UCSD-AML1 (cell line): ENCODE data around the gene CTU2.
A peak's percentile ranks its signal among the peaks of the same experiment; 100 is the strongest.
"Not testable (repeated sequence)": the region's sequence is repeated elsewhere in the genome, so short reads cannot be mapped to it uniquely, and the experiment has no call there.

ENCODE experiments used
- DNase-seq: peaks from one replicate; lab custom pipeline; 2025; ENCODE audit not compliant: unreplicated experiment; lab: John Stamatoyannopoulos, UW

CTU2 gene

DNA sequence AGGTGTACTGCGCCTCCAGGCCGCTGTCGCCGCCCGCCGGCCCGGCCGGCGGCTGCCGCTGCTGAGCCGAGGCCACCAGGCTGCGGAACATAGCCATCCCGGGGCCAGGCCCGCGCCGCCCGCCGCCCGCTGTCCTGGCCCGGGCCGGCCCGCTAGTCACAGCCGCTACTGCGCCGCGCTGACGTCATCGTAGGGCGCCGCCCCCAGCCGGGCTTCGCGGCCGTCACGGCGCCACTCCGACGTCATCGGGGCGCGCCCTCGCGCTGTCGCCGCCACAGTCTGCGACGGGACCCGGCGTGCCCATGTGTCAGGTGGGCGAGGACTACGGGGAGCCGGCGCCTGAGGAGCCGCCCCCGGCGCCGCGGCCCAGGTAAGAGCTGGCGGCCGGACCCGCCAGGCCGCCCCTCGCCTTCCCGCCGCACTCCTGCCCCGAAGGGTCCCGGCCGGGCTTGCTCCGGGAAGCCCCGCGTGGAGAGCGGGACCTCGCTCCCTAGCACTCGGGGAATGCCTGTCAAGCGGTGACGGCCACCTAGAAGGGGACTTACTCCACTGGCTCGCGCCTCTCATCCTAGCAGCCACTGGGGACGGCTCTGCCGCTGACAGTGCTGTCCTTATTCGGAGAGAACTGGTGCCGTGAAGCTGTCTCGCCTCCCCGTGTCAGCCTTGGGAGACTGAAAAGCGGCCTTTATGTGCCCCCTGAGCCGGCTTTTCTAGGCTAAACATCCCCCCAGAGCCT, at the start of gene CTU2, which contains the start of gene RNF166:
TSS of gene CTU2 (plus strand) at position 275 of the 736 bp plus-strand sequence. CDS start at position 303, 28 bp downstream.
TSS of gene RNF166 (minus strand) at position 180 of the 736 bp plus-strand sequence. CDS start at position 97, 83 bp downstream.
- DNase-seq = peak; percentile 91

- no peak for DNase-seq
Measured at GRCh38 chr16:88657371-88657770, 48.9 kb upstream of the CTU2 start.

DNA sequence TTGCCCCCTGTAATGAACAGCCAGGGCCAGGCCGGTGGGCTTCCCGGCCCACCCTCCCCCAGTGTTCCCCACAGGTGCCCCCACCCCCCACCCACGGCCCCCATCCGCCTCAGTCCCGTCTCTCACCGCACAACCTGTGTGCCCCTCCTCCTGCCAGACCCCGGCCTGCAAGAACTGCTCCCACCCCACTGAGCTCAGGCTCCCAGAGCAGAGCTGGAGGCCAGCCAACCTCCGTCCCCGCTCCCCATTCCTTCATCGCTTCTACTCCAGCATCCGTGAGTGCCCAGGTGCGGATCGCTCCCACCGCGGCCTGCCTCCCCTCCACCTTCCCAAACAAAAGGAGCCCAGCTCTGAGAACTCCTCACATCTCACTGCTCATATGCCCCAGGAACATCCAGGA, 47.6 kb upstream of the CTU2 start:
- no peak for DNase-seq

DNA sequence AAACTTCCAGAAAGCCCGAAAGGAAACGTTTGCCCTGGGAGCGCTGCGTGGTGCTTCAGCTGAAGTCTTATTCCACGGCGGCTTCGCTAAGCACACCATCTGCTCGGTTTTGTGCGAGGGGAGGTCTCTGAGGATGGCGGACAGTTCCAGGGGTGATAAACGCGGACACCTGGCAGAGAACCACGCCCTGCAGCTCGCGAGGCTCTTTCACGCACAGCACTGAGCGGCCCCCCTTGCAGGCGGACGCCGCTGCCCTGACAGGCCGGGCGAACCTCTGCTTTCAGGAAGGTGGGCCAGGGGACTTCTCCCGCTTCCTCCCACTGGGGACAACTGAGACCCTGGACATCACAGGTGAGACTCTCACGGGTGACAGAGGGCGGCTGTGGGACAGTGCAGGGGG, 47.1 kb upstream of the CTU2 start:
- no peak for DNase-seq

GRCh38 chr16:88661468-88661867, 44.8 kb upstream of the CTU2 start:
- DNase-seq = no peak

DNA sequence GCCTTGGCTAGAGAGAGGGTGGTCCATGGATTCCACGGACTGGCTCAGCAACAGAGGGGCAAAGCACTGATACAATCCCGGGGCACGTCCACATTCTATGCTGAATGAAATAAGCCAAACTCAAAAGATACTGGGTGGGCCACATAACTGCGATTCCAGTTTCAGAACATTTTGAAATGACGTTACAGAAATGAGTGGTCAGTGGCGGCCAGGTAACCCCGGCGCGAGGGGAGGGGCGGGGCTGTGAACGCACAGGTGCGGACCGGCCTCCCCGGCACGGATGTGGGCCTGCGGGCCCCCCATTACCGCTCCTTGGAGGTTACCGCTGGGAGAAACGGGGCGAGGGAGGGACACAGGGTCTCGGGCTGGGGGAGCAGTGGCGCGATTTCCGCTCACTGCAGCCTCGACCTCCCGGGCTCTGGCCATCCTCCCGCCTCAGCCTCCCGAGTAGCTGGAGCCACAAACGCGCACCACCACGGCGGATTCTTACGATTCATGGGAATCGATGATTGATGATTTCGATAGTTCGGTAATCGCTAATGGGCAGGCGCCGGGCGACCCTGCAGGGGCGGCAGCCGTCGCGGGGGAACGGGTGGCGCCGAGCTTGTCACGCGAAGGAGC, 44.0 kb upstream of the CTU2 start:
- no peak for DNase-seq

GRCh38 chr16:88662843-88663606, 43.3 kb upstream of the CTU2 start, which contains the start of gene MVD:
Gene MVD (minus strand): TSS chr16:88663091. CDS start chr16:88663080, 11 bp downstream.
- peak; percentile 98 for DNase-seq

GRCh38 chr16:88665148-88665547, 41.2 kb upstream of the CTU2 start:
- DNase-seq = no peak

DNA sequence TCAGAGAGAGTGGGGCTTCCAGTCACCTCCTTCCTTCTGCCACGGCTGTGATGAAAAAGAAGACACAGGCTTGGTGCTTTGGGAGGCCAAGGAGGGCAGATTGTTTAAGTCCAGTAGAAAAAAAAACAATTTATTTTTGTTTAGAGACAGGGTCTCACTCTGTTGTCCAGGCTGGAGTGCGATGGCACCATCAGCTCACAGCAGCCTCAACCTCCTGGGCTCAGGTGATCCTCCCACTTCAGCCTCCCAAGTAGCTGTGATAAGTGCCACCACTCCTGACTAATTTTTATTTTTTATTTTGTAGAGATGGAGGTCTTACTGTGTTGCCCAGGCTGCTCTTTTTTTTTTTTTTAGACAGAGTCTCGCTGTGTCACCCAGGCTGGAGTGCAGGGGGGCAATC, 40.7 kb upstream of the CTU2 start:
- DNase-seq = no peak

GRCh38 chr16:88667461-88667860, 38.8 kb upstream of the CTU2 start:
- DNase-seq = no peak

DNA sequence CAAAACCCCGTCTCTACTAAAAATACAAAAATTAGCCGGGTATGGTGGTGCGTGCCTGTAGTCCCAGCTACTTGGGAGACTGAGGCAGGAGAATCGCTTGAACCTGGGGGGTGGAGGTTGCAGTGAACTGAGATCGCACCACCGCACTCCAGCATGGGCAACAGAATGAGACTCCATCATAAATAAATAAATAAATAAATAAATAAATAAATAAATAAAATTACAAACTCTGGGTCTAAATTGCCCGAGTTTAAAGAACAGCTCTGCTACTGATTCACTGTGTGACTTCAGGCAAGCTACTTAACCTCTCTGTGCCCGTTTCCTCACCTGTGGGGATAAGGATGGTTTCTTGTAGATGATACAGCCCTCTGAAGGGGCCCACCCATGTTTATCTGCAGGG, 36.8 kb upstream of the CTU2 start:
- DNase-seq = not testable (repeated sequence)

GRCh38 chr16:88669980-88670379, 36.3 kb upstream of the CTU2 start:
- DNase-seq = no peak

GRCh38 chr16:88671806-88672205, 34.5 kb upstream of the CTU2 start:
- no peak for DNase-seq

GRCh38 chr16:88672776-88673175, 33.5 kb upstream of the CTU2 start:
- DNase-seq = no peak

DNA sequence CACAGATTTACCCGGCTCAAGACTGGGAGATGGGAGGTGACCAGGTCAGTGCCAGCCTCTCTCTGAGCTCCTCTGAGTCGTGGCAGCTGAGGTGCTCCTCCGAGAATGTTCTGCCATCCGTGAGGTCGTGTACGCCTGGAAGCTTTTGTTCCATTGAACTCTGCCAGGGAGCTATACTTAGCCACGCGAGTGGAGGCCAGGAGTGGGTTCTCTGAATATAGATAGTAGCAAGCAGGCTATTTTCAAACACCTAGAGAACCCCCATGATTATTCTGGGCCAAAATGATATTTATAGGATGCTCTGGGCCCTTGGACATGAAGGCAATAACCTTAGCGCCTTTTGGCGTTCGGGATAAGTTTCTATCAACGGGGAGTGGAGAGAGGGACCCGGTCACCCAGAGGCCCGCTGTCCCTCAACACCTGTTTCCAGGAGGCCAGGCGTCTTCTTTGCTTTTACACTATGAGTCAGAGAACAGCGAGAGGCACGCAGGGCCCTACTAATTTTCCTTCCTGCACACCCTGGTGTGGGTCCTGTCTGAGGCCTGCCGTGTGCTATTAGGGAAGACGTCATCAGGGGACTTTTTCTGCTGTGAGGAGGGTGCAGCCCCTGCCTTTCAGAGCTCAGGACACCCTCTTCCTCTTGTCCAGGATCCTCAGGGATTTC, 32.5 kb upstream of the CTU2 start:
- no peak for DNase-seq

DNA sequence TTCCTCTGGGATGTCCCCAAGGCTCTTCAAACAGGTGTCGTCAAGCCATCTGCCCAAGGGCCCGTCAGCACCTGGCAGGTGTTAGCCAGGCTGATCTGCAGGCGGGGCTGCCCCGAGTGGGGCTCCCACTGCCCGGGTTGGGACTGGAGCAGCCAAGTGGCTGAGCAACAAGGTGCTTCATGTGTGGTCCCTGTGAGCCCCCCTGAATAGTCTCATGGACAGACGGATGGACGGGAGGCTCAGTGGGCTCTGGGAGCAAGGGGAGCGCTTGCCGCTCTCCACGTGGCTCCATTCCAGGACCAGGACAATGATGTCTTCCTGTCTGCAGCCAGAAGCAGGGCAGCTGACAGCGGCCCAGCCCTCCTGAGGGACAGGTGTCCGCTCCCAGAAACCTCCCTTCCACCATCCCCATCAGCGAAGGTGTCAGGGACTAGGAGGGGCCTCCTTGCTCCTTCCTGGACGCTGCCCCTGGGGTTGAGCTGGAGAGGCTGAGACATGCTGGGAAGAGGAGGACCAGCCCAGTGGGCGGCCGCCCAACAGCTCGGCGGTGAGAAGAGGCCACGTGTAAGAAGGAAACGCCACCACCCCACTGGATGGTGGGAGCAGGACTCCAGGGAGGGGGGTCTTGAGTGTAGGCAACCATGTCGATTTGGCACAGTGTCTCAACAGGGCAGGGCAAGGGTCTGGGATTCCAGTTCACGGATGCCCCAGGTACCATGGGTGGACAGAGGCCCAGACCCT, 29.6 kb upstream of the CTU2 start:
- DNase-seq = no peak

- no peak for DNase-seq
Measured at GRCh38 chr16:88677721-88678120, 28.6 kb upstream of the CTU2 start.

GRCh38 chr16:88678224-88678979, 27.9 kb upstream of the CTU2 start:
- DNase-seq = no peak

DNA sequence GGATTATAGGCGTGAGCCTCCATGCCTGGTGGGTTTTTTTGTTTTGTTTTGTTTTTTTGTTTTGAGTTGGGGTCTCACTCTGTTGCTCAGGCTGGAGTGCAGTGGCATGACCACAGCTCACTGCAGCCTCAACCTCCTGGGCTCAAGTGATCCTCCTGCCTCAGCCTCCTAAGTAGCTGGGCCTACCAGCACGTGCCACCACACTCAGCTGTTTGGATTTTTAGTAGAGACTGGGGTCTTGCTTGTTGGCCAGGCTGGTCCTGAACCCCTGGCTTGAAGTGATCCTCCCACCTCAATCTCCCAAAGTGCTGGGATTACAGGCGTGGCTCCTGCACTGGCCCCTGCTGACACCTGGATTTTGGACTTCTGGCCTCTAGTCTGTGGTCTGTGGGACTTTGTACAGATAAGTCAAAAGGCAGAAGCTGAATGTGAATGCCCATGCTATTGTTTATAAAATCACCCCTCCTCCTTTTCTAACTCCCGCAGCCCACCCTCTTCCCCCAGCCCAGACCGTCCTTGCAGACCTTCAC, 25.7 kb upstream of the CTU2 start:
- no peak for DNase-seq
